T-helper 2 cell treated with Interferon-gamma antibody and Interleukin-4, amounts not matched to agents 100 ng/mL and 5 ng/mL, for 36 hours (primary cell): ENCODE measurements around the gene PSMA3. TPM values are rescaled to one million over a fixed set of nuclear protein-coding genes. Genes with fewer than 3 reads are reported as not detected.

ENCODE experiments used
- intact Hi-C: fragments of 100-400 bp; cut with micrococcal nuclease; formaldehyde crosslinking; loops from one replicate; pipeline ENCODE4 v1.15.1; 2023
- total RNA-seq: library from RNA; stranded (reverse); gene quantifications from 2 replicates; pipeline ENCODE4 v1.2.3, GENCODE V29; 2022

PSMA3 gene
- total RNA-seq, 1 donor from 2014 or later = 354 TPM

- intact Hi-C loops = loop anchor here (1.0 to 5.0 kb wide), 6 partner anchors 17 to 1184 kb away; partner anchors contain the start of genes JKAMP, KIAA0586, L3HYPDH and PSMA3
Observed at GRCh38 chr14:58298477-58299400, 54.1 kb downstream of the PSMA3 start, which contains the start of gene ARID4A. Gene ARID4A, plus strand, starts transcription at chr14:58298555. Its CDS starts 1,300 bp downstream, at chr14:58299855.

GRCh38 chr14:58299401-58300330 is 55.0 kb downstream of the PSMA3 start:
- intact Hi-C loops = loop anchor here (5.0 kb wide), 1 partner anchor 1183 kb away; the partner anchor contains the start of genes JKAMP and L3HYPDH

GRCh38 chr14:58301416-58301815 is 56.8 kb downstream of the PSMA3 start:
- intact Hi-C loops = no loop called here

- intact Hi-C loops = no loop called here
Observed at GRCh38 chr14:58305730-58306129, 61.1 kb downstream of the PSMA3 start.

- intact Hi-C loops = no loop called here
Observed at GRCh38 chr14:58307597-58308316, 63.1 kb downstream of the PSMA3 start.

GRCh38 chr14:58309086-58309485 is 64.4 kb downstream of the PSMA3 start:
- intact Hi-C loops = no loop called here

GRCh38 chr14:58313699-58314098 is 69.1 kb downstream of the PSMA3 start:
- intact Hi-C loops = no loop called here

GRCh38 chr14:58315606-58316005 is 71.0 kb downstream of the PSMA3 start:
- intact Hi-C loops = no loop called here

Other genes starting within 250 kb of the PSMA3 start
- gene ARMH4, start 92.6 kb upstream of the PSMA3 start, total RNA-seq = not detected in 2 replicates
- gene ACTR10, start 44.7 kb upstream of the PSMA3 start, total RNA-seq = 44.3 and 47.7 TPM in 2 replicates
- gene ARID4A, start 53.7 kb downstream of the PSMA3 start, total RNA-seq = 27.3 and 27.4 TPM in 2 replicates
- not detected in 2 replicates for gene TOMM20L, start 151.1 kb downstream of the PSMA3 start, total RNA-seq
- gene TIMM9, start 182.7 kb downstream of the PSMA3 start, total RNA-seq = 39.8 and 39.9 TPM in 2 replicates
- 24.9 and 26.1 TPM in 2 replicates for gene KIAA0586, start 182.9 kb downstream of the PSMA3 start, total RNA-seq